ENCODE data around the gene ACTR1A. TPM values are rescaled to one million over a fixed set of nuclear protein-coding genes. Genes with fewer than 3 reads are reported as not detected.
"Not testable (repeated sequence)": the region's sequence is repeated elsewhere in the genome, so short reads cannot be mapped to it uniquely, and the experiment has no call there.

The ACTR1A gene
- total RNA-seq, 1 donor from 2014 or later, result 66.1 TPM

DNA sequence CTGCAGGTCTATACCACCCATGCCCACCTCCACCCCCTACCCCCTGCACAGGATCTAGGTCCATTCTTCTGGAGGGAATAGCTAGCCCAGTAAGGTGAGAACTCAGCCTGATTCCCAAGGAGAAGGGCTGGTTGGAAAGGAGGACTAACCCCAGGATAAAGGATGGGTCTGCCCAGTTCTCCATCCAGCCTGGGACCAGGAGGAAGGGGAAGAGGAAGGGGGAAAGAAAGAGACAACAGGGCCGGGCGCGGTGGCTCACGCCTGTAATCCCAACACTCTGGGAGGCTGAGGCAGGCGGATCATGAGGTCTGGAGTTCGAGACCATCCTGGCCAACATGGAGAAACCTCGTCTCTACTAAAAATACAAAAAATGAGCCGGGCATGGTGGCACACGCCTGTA is 32.5 kb upstream of the ACTR1A start:
- H3K9me3 Mint-ChIP-seq; H3K36me3 Mint-ChIP-seq (ENCODE audit: low read depth); H3K27ac Mint-ChIP-seq; DNase-seq (ENCODE audit: low spot score); H3K4me1 Mint-ChIP-seq (ENCODE audit: low read depth); H3K27me3 Mint-ChIP-seq (ENCODE audit: insufficient read depth); intact Hi-C loops (cut with micrococcal nuclease); H3K4me3 Mint-ChIP-seq: not testable (repeated sequence)

DNA sequence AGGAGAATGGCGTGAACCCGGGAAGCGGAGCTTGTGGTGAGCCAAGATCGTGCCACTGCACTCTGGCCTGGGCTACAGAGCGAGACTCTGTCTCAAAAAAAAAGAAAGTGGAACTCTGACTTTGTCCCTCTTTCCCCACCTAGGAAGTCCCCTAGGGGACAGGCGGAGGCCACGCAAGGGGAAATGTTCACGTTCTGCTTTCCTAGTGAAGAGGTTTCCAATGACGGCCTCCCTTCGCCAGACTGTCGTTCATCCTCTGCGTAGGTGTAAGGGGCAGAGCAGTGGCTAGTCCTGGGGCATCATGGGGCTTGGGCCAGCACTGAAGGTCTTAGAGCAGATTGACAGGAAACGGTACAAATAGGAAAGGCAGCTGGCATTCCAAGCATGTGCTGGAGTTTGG is 31.8 kb upstream of the ACTR1A start:
- intact Hi-C loops (cut with micrococcal nuclease), result no loop called here
- Mint-ChIP-seq H3K27ac (no peak overlapping the region), H3K9me3 (no peaks in the 10 kb centered on the region), H3K4me1 (ENCODE audit: low read depth) (peaks cover 5% of the 10 kb centered on the region), H3K27me3 (ENCODE audit: insufficient read depth) (peaks cover 4% of the 10 kb centered on the region), H3K36me3 (ENCODE audit: low read depth) (no peaks in the 10 kb centered on the region), H3K4me3 (no peak overlapping the region)
- DNase-seq (ENCODE audit: low spot score), result no peak

DNA sequence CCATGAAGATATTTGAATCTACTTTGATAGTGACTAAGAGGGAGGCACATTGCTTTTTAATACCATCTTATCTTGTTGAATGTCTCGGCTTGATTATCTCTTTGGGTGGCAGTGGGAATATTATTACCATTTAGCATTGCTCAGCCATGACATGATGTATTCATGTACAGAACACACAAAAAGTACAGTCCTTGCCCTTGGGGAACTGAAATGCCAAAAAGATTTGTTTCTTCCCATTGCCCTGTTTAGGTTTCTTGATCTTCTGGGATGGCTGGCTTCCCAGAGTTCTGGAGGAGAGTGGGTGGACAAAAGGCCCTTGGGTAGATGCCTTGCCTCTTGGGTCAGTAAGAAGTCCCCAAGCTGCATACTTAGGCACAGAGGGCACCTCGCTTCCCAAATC is 25.0 kb upstream of the ACTR1A start:
- Mint-ChIP-seq H3K27ac (no peak overlapping the region), H3K36me3 (ENCODE audit: low read depth) (peaks cover 7% of the 10 kb centered on the region), H3K4me3 (no peak overlapping the region), H3K4me1 (ENCODE audit: low read depth) (peaks cover 8% of the 10 kb centered on the region), H3K9me3 (no peaks in the 10 kb centered on the region), H3K27me3 (ENCODE audit: insufficient read depth) (peaks cover 6% of the 10 kb centered on the region)
- intact Hi-C loops (cut with micrococcal nuclease), result no loop called here
- no peak for DNase-seq (ENCODE audit: low spot score)

DNA sequence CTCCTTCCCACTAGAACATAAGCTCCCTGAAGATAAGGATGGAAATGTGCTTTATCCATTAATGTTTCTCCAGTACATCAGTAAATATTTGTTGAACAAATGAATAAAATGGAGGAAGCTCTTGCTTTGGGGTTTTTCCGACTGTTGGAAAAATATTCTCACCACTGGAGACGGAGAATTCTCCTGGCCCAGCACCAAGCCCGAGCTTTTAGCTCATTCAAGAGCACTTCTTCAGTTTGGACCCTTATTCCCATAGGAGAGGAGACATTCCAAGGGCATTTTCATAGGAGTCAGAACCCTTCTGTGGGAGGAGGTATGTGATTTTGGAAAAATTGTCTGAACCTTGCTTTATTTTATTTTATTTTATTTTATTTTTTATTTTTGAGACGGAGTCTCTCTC is 22.2 kb upstream of the ACTR1A start:
- no peaks in the 10 kb centered on the region for H3K9me3 Mint-ChIP-seq
- H3K4me3 Mint-ChIP-seq, result no peak overlapping the region
- H3K27ac Mint-ChIP-seq, result no peak overlapping the region
- peaks cover 4% of the 10 kb centered on the region for H3K4me1 Mint-ChIP-seq (ENCODE audit: low read depth)
- peaks cover 9% of the 10 kb centered on the region for H3K36me3 Mint-ChIP-seq (ENCODE audit: low read depth)
- DNase-seq (ENCODE audit: low spot score), result no peak
- intact Hi-C loops (cut with micrococcal nuclease), result no loop called here
- peaks cover 2% of the 10 kb centered on the region for H3K27me3 Mint-ChIP-seq (ENCODE audit: insufficient read depth)

DNA sequence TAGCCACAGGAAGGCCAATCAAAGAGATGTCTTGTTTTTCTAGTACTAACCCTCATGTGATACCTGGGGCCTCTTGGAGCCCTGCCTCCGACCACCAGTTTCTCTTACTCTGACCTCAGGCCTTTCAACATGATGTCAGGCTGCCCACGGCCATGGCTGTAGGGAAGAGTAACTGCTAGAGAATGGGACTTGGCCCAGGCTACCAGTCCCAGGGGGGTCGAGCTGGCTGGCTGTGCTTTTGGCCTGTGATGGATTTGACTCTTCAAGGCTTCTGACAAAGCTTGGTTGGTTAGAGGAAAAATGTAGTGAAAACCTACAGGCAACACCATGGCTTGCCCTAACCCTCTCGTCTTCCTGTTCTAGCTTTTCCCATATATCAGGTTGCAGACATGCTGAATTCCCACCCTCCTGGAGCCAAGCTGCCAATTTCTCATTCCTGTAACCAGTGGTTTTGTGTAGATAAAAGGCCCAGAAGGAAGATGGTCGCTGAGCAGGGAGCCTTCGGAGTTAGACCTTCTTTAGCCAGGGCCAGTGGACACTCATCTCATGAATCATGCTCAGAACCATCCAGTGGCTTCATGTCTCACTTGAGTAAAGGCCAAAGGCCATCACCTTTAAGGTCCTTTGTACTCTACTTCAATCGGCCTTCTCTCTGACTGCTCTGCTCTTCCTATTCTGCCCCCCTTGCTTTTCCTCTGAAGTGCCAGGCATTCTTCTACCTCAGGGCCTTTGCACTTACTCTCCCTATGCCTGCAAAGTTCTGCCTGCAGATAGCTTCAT is 20.9 kb upstream of the ACTR1A start:
- no peaks in the 10 kb centered on the region for H3K9me3 Mint-ChIP-seq
- H3K27ac Mint-ChIP-seq, result no peak overlapping the region
- no peak for DNase-seq (ENCODE audit: low spot score)
- no peak overlapping the region for H3K4me3 Mint-ChIP-seq
- intact Hi-C loops (cut with micrococcal nuclease), result no loop called here
- peaks cover 6% of the 10 kb centered on the region for H3K36me3 Mint-ChIP-seq (ENCODE audit: low read depth)
- H3K4me1 Mint-ChIP-seq (ENCODE audit: low read depth), result no peaks in the 10 kb centered on the region
- peaks cover 2% of the 10 kb centered on the region for H3K27me3 Mint-ChIP-seq (ENCODE audit: insufficient read depth)

DNA sequence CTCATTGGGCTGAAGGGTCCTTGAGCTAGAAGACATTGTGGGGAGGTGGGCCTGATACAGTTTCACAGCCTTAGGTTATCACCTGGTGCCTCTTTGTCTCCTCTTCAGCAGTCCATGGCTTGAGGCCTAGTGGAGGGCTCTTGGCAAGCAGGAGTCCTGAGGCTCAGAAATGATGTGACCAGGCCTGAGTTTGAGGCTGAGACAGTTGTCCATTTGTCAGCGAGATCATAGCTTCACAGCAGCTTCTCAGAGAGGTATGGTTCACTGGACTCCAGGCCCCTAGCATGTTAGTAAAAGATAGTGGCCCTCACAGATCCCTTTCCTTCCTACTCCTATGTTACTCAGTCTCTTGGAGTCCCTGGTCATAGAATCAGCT is 20.4 kb upstream of the ACTR1A start:
- DNase-seq (ENCODE audit: low spot score), result no peak
- intact Hi-C loops (cut with micrococcal nuclease), result no loop called here
- H3K27me3 Mint-ChIP-seq (ENCODE audit: insufficient read depth), result peaks cover 2% of the 10 kb centered on the region
- no peaks in the 10 kb centered on the region for H3K4me1 Mint-ChIP-seq (ENCODE audit: low read depth)
- H3K4me3 Mint-ChIP-seq, result no peak overlapping the region
- H3K27ac Mint-ChIP-seq, result no peak overlapping the region
- H3K36me3 Mint-ChIP-seq (ENCODE audit: low read depth), result peaks cover 6% of the 10 kb centered on the region
- no peaks in the 10 kb centered on the region for H3K9me3 Mint-ChIP-seq

DNA sequence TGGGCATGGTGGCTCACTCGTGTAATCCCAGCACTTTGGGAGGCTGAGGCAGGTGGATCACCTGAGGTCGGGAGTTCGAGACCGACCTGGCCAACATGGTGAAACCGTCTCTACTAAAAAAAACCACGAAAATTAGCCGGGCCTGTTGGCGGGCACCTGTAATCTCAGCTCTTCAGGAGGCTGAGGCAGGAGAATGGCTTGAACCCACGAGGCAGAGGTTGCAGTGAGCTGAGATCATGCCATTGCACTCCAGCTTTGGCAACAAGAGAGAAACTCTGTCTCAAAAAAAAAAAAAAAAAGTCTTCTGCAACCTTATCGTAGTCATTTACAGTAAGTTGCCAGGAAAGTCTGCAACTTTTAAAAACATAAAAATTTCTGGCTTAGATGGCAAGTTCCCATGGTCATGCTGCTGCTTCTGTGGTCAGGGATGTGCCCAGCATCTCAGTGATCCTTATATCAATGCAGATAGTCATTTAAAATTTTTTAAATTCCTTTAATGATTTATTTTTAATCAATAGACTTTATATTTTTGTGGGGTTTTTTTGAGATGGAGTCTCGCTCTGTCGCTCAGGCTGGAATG is 16.8 kb upstream of the ACTR1A start:
- no peak for DNase-seq (ENCODE audit: low spot score)
- H3K9me3 Mint-ChIP-seq, result no peaks in the 10 kb centered on the region
- intact Hi-C loops (cut with micrococcal nuclease), result no loop called here
- no peak overlapping the region for H3K27ac Mint-ChIP-seq
- no peaks in the 10 kb centered on the region for H3K4me1 Mint-ChIP-seq (ENCODE audit: low read depth)
- peaks cover 2% of the 10 kb centered on the region for H3K27me3 Mint-ChIP-seq (ENCODE audit: insufficient read depth)
- no peak overlapping the region for H3K4me3 Mint-ChIP-seq
- H3K36me3 Mint-ChIP-seq (ENCODE audit: low read depth), result peaks cover 9% of the 10 kb centered on the region

DNA sequence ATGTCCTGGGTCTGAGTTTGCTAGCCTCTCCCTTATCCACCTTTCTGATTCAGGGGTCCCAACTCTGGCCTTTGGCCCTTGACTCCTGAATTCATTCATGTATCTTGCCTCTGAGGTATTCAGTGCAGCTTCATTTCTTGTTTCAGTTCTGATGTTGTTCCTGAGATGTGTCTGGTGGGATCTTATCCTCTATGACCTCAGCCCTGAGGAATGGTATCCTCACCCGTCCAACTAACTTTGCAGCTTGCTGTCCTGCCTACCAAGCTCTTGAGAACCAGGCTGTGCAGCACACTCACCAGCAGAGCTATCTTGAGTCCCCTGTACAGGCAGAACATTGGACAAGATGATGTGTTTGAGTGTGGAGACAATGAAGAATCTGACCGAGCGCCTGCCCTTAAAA is 15.0 kb upstream of the ACTR1A start:
- intact Hi-C loops (cut with micrococcal nuclease), result no loop called here
- Mint-ChIP-seq H3K9me3 (no peaks in the 10 kb centered on the region), H3K4me1 (ENCODE audit: low read depth) (no peaks in the 10 kb centered on the region)

DNA sequence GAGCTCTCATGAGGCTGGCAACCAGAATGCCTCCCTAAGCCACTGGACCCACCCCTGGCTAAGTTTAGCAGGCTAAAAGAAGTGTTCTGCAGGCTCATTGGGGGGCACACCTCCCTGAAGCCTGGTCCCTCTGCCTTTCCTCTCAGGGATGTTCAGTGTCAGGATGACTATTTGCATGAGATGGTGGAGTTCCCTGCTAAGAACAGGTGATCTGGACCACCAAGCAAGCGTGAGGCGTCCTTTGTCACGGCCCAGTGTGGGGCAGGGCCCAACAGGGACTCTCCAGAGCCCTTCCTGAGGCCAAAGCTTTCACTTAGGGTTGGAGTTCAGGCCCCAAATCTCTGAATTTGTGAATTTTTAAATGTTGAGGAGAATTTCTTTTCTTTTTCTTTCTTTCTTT is 13.2 kb upstream of the ACTR1A start:
- Mint-ChIP-seq H3K4me1 (ENCODE audit: low read depth) (peaks cover 12% of the 10 kb centered on the region), H3K9me3 (no peaks in the 10 kb centered on the region), H3K27ac (no peak overlapping the region), H3K27me3 (ENCODE audit: insufficient read depth) (no peaks in the 10 kb centered on the region), H3K36me3 (ENCODE audit: low read depth) (peaks cover 18% of the 10 kb centered on the region), H3K4me3 (no peak overlapping the region)
- intact Hi-C loops (cut with micrococcal nuclease), result no loop called here
- no peak for DNase-seq (ENCODE audit: low spot score)

More for the DNA sequence above, 15.0 kb upstream of the ACTR1A start:
- DNase-seq (ENCODE audit: low spot score), result no peak
- Mint-ChIP-seq H3K36me3 (ENCODE audit: low read depth) (peaks cover 13% of the 10 kb centered on the region), H3K27ac (no peak overlapping the region), H3K4me3 (no peak overlapping the region), H3K27me3 (ENCODE audit: insufficient read depth) (no peaks in the 10 kb centered on the region)

DNA sequence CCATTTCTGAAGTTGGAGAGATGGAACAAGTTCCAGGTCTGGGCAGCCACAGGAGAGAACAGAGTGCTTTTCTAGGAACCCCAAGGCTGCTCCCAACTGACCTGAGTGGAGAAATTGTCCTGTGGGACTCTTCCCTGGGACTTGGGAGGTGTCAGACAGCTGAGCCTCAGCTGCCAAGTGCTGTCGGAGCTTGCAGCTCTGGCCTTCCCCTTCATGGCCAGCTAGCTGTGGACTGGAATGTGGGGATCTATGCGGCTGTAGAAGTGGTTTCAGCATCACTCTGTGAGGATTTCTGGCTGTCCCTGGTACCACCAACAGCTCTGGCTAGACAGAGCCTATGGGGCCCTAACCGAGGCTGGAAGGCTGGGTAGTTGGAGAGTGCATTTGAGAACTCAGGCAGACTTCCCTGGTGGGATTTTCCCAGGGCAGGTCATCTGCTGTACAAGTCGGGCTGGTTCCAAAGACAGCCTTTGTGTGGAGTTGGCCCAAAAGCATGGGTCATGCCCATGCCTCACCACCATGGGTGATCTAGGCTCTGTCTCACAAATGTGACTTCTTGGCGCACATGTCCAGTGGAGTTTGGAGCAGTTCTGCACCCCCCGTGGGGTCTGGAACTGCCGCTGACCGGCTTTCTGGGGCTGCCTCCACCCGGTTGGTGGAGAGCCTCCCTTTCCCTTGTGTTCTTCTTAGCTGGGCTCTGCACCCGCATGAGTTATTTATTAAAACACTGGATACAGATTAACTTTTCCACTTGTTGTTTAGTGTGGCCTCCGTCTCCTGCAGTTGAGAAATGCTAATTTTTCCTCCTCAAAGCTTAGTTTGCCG is 12.2 kb upstream of the ACTR1A start:
- intact Hi-C loops (cut with micrococcal nuclease), result no loop called here
- Mint-ChIP-seq H3K27me3 (ENCODE audit: insufficient read depth) (no peaks in the 10 kb centered on the region), H3K9me3 (no peaks in the 10 kb centered on the region), H3K36me3 (ENCODE audit: low read depth) (peaks cover 20% of the 10 kb centered on the region), H3K4me3 (no peak overlapping the region), H3K27ac (no peak overlapping the region), H3K4me1 (ENCODE audit: low read depth) (peaks cover 12% of the 10 kb centered on the region)
- DNase-seq (ENCODE audit: low spot score), result no peak

DNA sequence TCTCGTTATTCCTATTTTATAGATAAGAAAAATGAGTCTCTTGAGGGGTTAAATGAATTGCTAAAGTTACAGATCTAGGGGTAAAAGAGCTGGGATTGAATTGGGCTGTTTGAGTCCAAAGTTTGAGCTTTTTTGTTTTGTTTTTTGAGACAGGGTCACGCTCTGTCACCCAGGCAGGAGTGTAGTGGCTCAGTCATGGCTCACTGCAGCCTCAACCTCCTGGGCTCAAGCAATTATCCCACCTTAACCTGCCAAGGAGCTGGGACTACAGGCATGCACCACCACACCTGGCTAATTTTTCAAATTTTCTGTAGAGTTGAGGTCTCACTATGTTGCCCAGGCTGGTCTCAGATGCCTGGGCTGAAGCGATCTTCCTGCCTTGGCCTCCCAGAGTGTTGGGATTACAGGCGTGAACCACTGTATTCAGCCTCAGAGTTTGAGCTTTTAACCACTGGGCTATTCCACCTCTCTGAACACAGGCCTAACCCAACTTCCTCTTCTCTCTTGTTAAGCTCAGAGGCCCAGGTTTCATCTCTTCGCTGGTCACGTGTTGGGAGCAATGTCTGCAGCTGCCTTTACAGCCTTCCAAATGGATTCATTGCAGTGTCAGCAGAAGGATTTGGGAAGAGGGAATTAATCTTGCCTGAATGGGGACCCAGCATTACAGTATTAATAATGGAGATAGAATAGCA is 9.2 kb upstream of the ACTR1A start:
- Mint-ChIP-seq H3K9me3 (no peaks in the 10 kb centered on the region), H3K4me3 (no peak overlapping the region), H3K4me1 (ENCODE audit: low read depth) (peaks cover 17% of the 10 kb centered on the region), H3K36me3 (ENCODE audit: low read depth) (peaks cover 25% of the 10 kb centered on the region), H3K27ac (peak overlapping the region; percentile 51), H3K27me3 (ENCODE audit: insufficient read depth) (no peaks in the 10 kb centered on the region)
- intact Hi-C loops (cut with micrococcal nuclease), result no loop called here
- DNase-seq (ENCODE audit: low spot score), result no peak

DNA sequence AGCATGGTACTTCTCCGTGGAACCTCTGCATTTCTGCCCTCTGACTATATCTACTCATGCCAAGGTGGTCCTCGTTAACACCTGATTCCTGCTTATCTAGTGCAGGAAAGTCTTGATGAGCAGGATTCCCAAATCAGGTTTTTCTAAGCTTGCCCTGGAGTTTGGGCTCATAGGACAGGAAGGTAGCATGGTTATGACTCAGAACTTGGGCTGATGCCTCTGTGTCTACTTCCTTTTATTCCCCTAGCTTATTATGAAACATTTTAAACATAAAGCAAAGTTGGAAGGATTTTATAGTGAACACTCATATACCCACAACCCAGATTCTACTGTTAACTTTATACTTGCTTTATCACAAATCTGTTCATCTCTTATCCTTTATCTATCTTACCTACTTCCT is 6.9 kb upstream of the ACTR1A start:
- intact Hi-C loops (cut with micrococcal nuclease), result no loop called here
- no peak overlapping the region for H3K4me3 Mint-ChIP-seq
- peaks cover 25% of the 10 kb centered on the region for H3K36me3 Mint-ChIP-seq (ENCODE audit: low read depth)
- peaks cover 30% of the 10 kb centered on the region for H3K4me1 Mint-ChIP-seq (ENCODE audit: low read depth)
- DNase-seq (ENCODE audit: low spot score), result no peak
- H3K27ac Mint-ChIP-seq, result no peak overlapping the region
- no peaks in the 10 kb centered on the region for H3K27me3 Mint-ChIP-seq (ENCODE audit: insufficient read depth)
- H3K9me3 Mint-ChIP-seq, result no peaks in the 10 kb centered on the region

DNA sequence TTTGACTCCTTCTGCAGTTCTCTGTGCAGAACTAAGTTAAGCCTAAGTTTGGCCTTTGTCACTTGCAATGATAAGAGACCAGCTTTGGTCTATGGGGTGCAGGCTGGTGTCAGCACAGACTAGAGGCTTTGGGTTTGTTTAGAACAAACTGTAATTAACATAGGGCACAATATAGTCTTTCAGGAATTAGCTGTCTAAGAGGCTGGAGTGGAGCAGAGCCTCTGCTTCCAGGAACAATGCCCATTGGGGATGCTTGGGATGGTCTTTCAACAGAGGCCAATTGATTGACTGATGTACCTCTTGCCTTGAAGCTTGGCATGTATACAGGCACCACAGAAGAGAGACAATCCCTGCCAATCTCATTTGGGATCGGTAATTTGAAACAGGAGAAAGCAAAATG is 6.0 kb upstream of the ACTR1A start:
- Mint-ChIP-seq H3K27me3 (ENCODE audit: insufficient read depth) (no peaks in the 10 kb centered on the region), H3K4me3 (no peak overlapping the region), H3K4me1 (ENCODE audit: low read depth) (peaks cover 31% of the 10 kb centered on the region), H3K9me3 (no peaks in the 10 kb centered on the region), H3K36me3 (ENCODE audit: low read depth) (peaks cover 22% of the 10 kb centered on the region), H3K27ac (no peak overlapping the region)
- intact Hi-C loops (cut with micrococcal nuclease), result no loop called here
- DNase-seq (ENCODE audit: low spot score), result no peak
